Hepatic stellate cell (primary cell): ENCODE results near the gene BET1L.
"Not testable (repeated sequence)": the region's sequence is repeated elsewhere in the genome, so short reads cannot be mapped to it uniquely, and the experiment has no call there.

ENCODE experiments used
- DNase-seq: peaks from one replicate; pipeline ENCODE4 v3.0.0; 2011; ENCODE audit warnings: low spot score

Gene BET1L

GRCh38 chr11:207208-207862, at the start of gene BET1L, which contains the start of gene RIC8A:
Gene BET1L (minus strand): TSS chr11:207399. CDS start chr11:207321, 78 bp downstream.
Gene RIC8A (plus strand): TSS chr11:207708. CDS start chr11:208855, 1,147 bp downstream.
- DNase-seq, result peak; percentile 98

GRCh38 chr11:255816-256215, 48.6 kb upstream of the BET1L start:
- DNase-seq, result no peak

- DNase-seq, result no peak
Observed at GRCh38 chr11:255176-255575, 48.0 kb upstream of the BET1L start.

GRCh38 chr11:253886-254270, 46.7 kb upstream of the BET1L start:
- no peak for DNase-seq

GRCh38 chr11:253160-253885, 46.1 kb upstream of the BET1L start:
- no peak for DNase-seq

- no peak for DNase-seq
Observed at GRCh38 chr11:252666-253065, 45.5 kb upstream of the BET1L start.

- DNase-seq, result no peak
Observed at GRCh38 chr11:251550-251949, 44.4 kb upstream of the BET1L start.

- peak; percentile 46 for DNase-seq
Observed at GRCh38 chr11:250740-251299, 43.6 kb upstream of the BET1L start.

- no peak for DNase-seq
Observed at GRCh38 chr11:250274-250673, 43.1 kb upstream of the BET1L start.

- no peak for DNase-seq
Observed at GRCh38 chr11:249062-249461, 41.9 kb upstream of the BET1L start.

- no peak for DNase-seq
Observed at GRCh38 chr11:244376-244775, 37.2 kb upstream of the BET1L start.

- DNase-seq, result no peak
Observed at GRCh38 chr11:241634-242033, 34.4 kb upstream of the BET1L start.

- no peak for DNase-seq
Observed at GRCh38 chr11:240315-240714, 33.1 kb upstream of the BET1L start.

- DNase-seq, result not testable (repeated sequence)
Observed at GRCh38 chr11:238346-238745, 31.1 kb upstream of the BET1L start.

- peak; percentile 94 for DNase-seq
Observed at GRCh38 chr11:236774-237767, 29.9 kb upstream of the BET1L start, which contains the start of gene PSMD13. Gene PSMD13 (plus strand): TSS chr11:236976. CDS start chr11:237050, 74 bp downstream.

- DNase-seq, result peak; percentile 91
Observed at GRCh38 chr11:235997-236773, 29.0 kb upstream of the BET1L start, which contains the start of gene SIRT3. Gene SIRT3 (minus strand): TSS chr11:236342. CDS start chr11:236328, 14 bp downstream.

- DNase-seq, result no peak
Observed at GRCh38 chr11:235609-235996, 28.4 kb upstream of the BET1L start.

- DNase-seq, result no peak
Observed at GRCh38 chr11:235180-235579, 28.0 kb upstream of the BET1L start.

- no peak for DNase-seq
Observed at GRCh38 chr11:232783-233565, 25.8 kb upstream of the BET1L start.

- no peak for DNase-seq
Observed at GRCh38 chr11:230431-230830, 23.2 kb upstream of the BET1L start.
